Stimulated activated CD8-positive, alpha-beta memory T cell treated with anti-CD3 and anti-CD28 coated beads, Interleukin-15, amount 100 ng/mL, for 4 hours (primary cell): ENCODE data around the gene UXS1.
A peak's percentile ranks its signal among the peaks of the same experiment; 100 is the strongest.

ENCODE experiments used
- DNase-seq, 2 donors: peaks; one replicate each; pipeline ENCODE4 v3.0.0-alpha.2; 2020; ENCODE audit warnings: low read depth in 2 of 2

The UXS1 gene

DNA sequence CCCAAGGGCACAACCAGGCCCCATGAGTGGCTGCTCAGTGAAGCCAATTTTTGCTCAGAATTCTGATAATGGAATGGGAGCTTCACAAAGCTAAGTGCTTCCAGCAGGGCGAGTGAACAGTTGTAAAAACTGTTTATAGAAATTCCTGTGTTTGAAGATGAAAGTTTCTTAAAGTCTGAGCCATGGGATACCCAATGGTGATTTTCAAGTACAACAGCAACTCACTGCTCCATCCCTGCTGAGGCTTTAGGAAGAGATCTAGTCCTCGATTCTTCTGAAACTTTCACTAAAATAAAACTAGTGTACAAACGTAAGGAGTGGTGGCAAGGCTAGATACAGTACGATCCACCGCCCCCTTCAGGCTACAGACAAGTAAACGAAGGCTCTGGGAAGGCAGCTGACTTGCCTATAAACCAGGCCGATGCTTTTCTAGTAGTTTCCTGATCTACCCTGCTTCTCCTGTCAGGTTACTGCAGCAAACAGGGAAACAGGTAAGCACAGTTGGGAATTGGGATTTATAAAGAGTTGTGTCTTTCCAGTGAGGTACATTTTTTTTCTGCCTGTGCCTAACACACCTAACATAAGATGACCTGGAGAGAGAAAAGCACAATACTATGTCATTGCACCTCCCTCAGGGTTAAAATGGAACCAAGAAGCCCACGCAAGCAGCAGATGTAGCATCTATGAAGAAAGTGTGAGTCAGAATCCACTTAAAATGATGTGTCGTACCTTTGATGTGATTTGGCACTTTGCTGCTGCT, 108.7 kb downstream of the UXS1 start:
- peak in 1 of 2 donors; percentile 38 for DNase-seq

DNA sequence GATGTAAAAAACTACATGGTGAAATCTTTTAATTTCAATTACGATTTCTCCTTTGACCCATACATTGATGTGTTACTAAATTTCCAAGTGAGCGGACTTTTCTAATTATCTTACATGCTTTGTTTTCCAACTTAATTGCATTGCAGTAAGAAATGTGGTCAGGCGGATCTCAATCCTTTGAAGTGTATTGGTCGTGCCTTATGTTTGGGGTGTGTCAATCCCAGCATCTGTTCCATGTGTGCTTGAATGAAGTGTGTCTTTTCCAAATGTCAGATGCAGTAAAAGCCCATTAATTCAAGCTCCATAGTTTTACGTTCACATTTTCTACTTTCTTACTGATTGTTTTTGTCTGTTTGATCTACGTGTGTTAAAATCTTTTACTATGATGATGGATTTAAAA, 113.1 kb downstream of the UXS1 start:
- DNase-seq: no peak

DNA sequence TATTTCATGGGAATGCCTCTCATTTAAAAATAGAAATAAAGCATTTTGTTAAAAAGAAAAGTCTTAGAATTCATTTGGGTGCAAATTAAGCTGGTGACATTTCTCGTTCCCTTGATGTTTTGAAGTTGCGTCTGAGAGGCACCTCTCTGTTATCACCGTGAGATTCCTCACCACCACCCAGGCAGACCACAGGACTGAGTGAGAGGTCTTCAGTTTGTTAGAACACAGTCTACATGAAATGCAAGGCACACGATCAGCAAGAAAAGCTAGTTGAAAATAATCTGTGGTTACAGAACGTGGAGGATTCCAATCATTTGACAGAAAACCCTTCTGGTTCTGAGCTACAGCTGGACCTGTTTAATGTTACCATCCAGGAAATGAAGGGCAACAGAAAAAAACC, 116.0 kb downstream of the UXS1 start:
- DNase-seq: no peak

DNA sequence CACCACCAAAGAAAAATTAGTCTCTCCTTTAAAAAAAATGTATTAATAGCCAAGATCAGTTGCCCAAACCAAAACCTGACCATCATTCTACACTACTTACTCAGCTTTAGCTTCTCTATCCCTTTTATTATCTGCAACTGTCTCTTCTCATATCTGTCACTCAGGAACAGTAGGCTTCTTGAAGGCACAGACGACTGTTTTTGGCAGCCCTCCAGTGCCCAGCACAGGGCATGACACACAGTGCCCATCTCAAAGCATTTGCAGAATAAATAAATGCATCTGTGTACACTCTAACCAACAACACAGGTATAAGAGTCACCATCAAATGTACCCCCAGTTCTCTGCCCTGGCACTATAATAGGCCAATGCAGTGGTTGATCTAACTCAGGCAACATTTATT, 117.2 kb downstream of the UXS1 start:
- DNase-seq: no peak

DNA sequence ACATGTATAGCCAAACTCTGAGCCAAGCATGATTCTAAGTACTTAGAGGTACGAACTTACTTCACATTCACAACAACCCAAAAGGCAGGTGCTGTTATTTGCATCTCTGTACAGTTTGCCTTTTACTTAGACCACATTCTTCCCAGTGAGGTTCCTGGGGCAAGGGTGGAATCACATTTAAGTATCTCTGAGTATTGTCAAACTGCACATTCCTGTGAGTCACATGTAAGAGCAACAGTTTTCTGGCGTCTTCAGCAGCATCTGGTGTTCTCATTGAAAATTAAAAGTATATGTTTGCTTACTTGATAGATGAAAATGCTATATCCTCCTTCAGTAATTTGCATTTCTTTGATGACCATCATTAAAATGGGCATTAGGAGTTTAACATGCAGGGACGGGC, 119.1 kb downstream of the UXS1 start:
- DNase-seq: no peak

DNA sequence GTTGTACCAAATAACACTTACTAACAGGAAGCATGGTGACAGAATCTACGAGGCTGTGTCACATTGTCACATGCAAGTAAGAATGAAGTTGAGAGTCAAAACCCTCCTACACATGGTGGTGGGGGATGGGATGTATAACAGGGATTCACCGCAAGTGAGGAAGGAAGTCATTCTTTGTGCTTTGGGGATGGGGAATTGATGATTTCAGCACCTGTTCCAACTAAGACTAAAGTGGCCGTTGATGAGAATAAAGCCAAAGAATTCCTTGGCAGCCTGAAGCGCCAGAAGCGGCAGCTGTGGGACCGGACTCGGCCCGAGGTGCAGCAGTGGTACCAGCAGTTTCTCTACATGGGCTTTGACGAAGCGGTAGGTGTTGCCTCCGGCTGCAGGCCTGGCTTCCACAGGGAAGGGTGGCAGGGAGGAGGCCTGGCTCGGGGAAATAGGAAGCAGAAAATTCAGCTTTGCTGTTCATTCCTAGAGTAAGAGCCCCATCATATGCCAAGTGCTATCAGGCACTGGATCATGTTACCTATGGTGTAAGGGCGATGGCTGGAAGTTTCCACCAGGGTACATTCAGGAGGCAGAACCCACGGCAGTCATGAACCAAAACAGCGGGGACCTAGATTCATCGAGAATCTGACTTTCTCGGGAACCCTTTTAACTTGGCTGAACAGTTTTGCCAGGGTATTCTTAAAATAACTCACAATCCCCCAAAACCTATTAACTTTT, 120.3 kb downstream of the UXS1 start:
- DNase-seq: no peak

DNA sequence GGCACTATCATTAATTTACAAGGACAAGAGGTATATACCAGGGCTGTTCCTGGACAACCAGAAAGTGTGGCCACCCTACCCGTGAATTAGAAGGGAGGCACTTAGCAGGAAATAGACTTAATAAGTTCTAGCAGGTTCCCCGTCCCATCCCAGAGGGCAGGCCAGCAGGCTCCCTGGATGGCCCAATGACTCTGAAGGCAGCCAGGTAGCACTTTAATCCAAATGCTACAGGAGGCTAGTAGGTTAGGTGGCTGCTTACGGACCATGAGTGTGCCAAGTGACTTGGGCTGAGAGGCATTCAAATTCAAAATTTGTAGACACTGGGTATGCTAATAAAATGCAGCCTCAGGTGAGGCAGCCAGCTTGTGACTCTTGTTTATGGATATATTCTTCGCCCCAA, 123.9 kb downstream of the UXS1 start:
- DNase-seq: no peak

DNA sequence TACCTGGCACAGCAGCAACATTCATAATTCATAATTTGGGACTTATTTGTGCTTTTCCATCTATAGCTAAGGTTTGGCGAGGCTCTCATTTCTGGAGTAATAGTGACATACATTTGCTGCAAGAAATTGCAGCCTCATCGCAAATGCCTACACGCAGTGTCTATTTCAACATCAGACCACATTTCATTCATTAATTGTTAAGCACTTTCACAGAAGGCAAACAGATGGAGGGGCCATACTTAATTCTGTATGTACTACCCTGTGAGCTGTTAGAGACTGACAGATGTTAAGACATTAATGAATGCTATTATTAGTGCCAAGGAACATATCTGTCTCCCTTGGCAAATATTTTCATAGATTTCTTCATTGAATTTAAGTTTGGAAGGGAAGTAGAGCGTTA, 125.7 kb downstream of the UXS1 start:
- DNase-seq: no peak

DNA sequence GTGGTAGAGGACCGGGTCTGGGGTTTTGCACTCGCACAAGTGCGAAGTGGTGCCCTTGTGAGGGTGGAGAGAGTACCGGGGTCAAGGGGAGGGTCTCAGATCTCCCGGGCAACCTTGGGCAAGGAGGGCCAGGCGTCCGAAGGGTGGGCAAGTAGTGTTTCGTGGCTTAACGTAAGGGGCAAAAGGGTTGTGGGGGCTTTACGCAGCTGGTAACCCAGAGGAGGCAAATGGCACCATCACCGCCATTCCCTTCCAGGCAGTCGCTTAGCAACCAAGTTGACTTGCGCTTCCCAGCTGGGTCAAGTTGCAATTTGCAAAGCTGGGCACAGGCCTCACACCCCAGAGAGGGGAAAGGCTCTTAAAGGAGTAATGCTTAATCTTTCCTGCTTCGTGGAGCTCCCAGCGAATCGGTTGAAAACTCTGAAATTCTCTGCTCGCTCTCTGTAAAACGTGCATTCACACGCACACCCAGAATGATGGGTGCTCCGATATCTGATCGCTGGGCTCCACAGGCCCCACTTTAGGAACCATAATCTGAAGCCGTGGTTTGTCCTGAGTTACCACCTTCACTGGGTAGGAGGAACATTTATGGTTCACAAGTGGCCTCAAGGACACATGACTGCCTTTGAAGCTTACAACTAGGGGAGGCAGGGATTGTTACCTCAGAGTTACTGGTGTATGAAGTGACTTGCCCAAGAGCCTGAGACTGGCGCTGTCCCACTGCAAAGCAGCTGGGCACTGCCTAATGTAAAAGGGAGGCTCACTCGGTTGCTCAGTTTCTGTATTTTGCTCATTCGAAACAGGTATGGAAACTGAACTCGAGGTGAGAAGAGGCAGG, 127.9 kb downstream of the UXS1 start:
- DNase-seq: no peak

DNA sequence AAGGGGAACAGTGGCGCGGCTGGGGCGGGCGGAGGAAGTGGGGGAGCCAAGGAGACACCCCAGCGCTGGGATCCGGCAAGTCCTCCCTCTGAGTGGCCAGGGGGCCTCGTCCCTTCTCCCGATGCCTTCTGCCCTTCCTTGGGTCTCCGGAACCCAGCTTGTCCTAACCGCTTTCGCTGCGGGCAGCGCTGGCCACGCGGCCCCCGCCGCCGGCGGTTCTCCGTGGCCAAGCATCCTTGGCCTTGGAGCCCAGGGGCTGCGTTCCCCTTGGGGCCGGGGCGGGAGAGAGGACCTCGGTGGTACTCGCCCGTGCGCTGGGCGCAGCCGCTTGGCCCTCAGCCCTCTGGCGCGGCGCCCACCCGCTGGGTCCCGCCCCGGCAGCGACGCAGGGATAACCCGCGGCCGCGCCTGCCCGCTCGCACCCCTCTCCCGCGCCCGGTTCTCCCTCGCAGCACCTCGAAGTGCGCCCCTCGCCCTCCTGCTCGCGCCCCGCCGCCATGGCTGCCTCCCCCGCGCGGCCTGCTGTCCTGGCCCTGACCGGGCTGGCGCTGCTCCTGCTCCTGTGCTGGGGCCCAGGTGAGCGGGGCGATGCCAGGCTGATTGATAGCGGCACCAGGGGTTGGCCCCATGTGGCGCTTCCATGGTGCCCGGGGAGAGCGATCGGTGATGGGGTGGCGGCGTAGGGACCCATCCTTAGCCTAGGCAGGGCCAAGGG, 128.7 kb downstream of the UXS1 start:
- DNase-seq: no peak

DNA sequence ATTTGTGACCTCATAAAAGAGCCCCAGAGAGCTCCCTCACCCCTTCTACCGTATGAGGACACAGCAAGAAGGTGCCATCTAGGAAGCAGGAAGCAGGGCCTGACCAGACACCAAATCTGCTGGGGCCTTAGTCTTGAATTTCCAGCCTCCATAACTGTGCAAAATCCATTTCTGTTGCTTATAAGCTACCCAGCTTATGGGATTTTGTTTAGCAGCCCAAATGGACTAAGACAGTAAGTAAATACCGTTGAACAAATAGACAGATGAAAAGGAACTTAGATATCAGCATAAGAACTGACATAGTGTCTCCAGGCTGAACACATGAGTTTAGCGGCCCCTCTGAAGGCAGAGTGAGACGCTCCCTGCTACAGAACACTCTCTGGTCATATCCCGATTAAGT, 130.9 kb downstream of the UXS1 start:
- DNase-seq: no peak

DNA sequence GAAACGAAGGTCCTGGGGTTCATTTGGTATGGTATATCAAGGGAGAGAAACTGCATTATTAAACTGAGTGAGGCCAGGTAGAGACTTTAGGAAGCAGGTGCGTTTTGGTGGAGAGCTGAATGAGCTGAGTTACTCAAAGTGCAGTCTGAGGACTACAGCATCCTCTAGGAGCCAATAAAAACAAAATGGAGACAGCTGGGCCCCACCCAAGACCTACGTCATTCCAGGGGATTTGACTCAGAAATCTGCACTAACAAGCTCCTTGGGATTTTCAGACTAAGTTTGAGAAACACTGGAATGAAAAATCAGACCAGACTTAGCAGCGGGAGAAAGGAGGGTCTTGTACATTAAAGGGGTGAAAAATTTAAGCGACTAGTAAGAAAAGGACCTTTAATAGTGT, 131.5 kb downstream of the UXS1 start:
- no peak for DNase-seq

DNA sequence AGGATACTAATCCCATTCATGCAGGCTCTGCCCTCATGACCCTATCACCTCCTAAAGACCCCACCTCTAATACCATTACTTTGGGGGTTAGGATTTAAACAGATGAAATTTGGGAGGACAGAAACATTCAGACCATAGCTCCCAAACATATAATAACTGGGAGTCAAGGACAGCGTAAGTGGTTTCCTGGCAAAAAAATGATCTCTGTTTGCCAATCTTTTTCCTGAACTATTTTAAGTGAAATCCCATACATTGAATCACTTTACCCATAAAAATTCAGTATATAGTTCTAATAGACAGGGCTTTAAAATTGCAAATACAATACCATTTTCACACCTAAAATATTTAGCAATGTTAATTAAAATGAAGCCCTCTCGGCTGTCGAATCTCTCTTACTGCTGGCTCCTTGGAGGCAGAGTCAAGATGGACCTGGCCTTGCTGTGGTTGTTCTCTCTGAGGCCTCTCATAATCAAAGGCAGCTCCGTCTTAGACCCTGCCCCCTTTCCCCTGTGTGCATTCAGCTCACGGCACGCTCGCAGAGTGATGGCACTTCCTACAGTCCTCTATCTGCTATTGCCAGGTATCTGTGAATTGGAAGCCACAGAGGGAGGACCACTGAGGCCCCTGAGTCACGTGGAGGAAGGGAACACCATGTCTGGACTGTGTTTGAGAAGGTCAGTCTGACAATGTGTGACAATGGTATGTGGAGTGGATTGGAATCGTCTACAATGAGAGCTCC, 132.3 kb downstream of the UXS1 start:
- DNase-seq: no peak

DNA sequence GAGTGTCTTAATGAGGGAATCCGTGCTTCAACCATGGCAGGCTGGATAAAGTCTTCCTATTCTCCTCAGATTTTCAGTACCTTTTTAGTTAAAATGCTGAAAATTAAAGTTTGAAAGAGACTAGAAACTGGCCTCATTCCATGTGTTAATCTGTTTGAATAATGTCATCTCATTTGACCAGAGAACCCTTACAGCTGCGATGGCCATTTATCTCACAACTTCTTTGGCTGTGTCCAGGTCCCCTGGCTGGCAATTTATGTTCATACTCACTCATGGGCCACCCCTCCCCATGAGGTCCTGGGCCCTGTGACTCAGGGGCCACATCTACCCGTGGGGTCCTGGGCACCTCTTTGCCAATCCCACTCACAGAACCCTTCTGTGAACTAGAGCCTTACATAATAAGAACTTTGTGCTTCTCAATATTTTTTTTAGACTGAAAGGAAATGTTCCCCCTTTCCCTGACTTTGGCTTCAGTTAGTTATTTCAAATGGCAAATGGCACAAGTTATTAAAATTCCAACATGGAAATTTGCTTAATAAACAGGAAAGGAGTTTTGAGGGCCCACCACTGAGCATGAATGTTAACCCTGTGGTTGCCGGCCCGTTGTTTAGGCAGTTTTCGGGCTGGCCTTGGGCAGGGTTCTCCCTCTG, 134.6 kb downstream of the UXS1 start:
- no peak for DNase-seq

DNA sequence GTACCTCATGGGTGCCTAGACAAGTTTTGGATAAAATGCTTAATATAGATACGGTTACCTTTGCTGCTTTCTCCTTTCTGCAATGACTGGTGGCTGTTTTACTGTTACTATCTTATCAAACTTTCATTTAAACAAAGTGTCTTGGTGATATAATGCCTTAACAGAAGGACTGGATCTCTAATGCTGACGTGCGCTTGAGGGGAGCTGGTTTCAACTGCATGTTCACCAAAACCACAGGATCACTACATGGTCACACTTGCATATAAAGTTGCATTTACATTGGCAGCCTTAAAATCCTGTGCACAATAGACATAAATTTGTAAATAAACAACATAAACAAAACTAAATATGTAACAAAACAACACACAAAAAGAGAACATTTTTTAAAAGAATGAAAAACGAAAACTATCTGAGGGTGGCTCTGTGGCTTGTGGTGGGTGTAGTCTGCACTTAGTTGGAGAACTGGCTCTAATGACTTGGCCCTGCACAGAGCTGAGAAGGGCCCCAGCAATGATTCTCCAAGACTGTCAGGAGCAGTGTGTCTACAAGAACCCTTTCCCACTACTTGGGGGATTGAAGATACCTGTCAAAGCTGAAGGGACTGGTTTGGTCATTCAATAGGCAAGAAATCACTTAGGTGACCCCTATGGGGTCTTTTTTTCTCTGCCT, 135.5 kb downstream of the UXS1 start:
- DNase-seq: no peak

DNA sequence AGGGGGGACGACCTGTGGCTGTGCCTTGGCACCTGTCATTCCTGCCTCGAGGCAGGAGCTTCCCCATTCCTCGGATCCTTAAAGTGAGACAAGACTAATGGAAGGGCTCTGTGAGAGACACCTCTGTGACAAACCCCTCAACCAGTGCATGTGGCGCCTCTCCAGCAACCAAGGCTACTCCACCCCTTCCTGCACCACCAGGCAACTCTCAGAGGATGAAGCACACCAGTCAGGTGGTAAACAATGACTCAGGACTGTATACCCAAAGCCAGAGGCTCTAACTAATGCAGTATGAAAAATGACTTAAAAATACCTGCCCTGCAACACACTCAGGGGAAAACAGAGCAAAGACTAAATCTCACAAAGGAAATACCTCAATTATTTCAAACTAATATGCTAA, 136.9 kb downstream of the UXS1 start:
- DNase-seq: peak in 1 of 2 donors; percentile 20

DNA sequence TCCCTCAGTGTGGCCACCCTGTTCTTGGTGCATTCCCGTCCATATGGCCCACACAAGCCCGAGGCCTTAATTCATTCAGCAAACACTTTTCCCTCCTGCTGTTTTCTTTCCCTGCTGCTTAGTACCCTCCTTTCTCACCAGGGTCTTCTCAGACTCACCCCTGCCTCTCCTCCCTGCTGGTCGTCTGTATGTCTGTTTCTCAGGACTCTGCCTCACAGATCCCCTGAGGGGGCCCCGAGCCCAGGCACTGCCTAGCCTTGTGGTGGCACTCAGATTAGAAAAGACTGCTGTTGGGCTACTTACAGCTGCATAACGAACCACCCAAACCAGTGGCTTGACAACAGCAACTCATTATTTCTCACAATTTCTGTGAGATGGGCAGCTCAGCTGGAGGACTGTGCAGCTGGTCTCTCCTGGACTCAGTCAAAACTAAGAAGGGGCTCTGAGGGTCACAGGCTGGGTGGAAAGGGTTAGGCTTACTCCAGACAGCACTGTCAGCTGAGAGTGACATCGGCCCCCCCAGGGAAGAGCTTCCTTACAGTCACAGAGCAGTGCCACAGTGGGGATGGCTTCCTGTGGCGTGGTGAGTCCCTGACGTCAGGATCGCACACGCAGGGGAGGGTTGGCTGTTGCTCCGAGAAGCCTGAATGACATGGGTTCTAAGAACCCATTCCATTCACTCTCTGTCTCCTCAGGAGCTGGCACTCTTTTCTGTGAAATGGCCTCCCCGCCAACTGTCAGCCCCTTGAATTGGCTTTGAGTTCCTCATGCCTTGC, 139.0 kb downstream of the UXS1 start:
- no peak for DNase-seq

DNA sequence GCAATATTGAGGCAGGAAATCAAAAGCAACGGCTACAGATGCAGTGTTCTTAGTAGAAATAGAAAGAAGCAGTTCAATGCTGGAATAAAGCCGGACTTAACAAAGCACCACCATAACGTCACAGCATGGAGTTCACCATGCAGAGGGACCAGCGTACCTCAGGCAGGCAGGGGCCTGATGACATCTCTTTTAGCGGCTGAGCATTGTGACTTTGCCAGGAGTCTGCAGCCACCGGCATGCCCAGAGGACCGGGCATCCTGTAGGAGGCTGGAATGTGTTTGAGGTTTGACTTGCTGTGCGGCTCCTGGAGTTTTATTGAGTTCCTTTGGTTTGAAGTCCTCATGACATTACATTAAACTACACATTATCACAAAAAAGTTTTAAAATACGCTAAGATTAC, 139.8 kb downstream of the UXS1 start:
- DNase-seq: no peak

DNA sequence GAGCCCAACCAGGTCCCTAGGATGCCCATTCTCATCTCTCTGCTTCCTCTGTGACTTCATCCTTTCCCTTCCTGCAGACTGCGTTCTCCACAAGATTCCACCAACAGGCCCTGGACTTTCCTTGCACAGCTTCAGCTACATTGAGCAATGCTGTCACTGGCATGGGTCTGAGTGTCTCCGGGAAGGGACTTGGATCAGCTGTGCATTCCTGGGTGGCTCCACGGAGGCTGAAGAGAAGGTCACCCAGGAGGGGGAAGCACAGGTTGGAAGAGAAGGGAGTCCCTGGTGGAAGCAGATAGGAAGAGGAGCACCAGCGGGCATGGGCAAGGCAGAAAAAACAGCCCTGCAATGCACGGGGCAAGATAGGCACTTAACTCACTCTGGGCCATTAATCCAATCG, 140.5 kb downstream of the UXS1 start:
- no peak for DNase-seq
